Measurements from ENCODE around the gene ETS1. TPM values are rescaled to one million over a fixed set of nuclear protein-coding genes. Genes with fewer than 3 reads are reported as not detected.

The ETS1 gene
- total and polyA plus RNA-seq, 10 donors: 58.1 to 455 (median 352) TPM

GRCh38 chr11:128546916-128547315, 40.4 kb downstream of the ETS1 start:
- WGBS, 5 donors: 83 to 95% (median 89%) methylated on average over 2 of the region's 2 CpGs
- intact Hi-C loops (cut with DNase I; ENCODE audit: low total_unique reads): no loop called here

GRCh38 chr11:128544471-128545051, 42.8 kb downstream of the ETS1 start:
- TF ChIP-seq CTCF (IDR thresholded peaks at IDR 0.05 in 8 of 11, conservative IDR thresholded peaks at IDR 0.05 in 3 of 11) (no peak), POLR2AphosphoS5 (IDR thresholded peaks at IDR 0.05) (no peak), POLR2A (IDR thresholded peaks at IDR 0.05) (no peak)
- H3K4me3 ChIP-seq: no peak overlapping the region
- no peak for DNase-seq
- intact Hi-C loops (cut with DNase I; ENCODE audit: low total_unique reads): no loop called here
- H3K27me3 ChIP-seq (replicated peaks in 1 of 7): no peaks in the 10 kb centered on the region
- H3K27ac ChIP-seq: peak overlapping the region in 7 of 8 donors; percentile 1 to 58 (median 40)
- peaks cover 23 to 71% (median 46%) of the 10 kb centered on the region in 6 donors for H3K4me1 ChIP-seq
- H3K36me3 ChIP-seq: no peaks in the 10 kb centered on the region
- H3K9me3 ChIP-seq: no peaks in the 10 kb centered on the region
- 10 to 24% (median 17%) methylated on average over 7 of the region's 7 CpGs for WGBS, 5 donors

More at GRCh38 chr11:128546916-128547315, 40.4 kb downstream of the ETS1 start:
- H3K9me3 ChIP-seq: no peaks in the 10 kb centered on the region
- no peak overlapping the region for H3K4me3 ChIP-seq
- TF ChIP-seq CTCF (IDR thresholded peaks at IDR 0.05 in 8 of 11, conservative IDR thresholded peaks at IDR 0.05 in 3 of 11) (no peak), POLR2AphosphoS5 (IDR thresholded peaks at IDR 0.05) (no peak), POLR2A (IDR thresholded peaks at IDR 0.05) (no peak)
- peaks cover 43 to 90% (median 66%) of the 10 kb centered on the region in 6 donors for H3K4me1 ChIP-seq
- no peak for DNase-seq
- H3K27me3 ChIP-seq (replicated peaks in 1 of 7): no peaks in the 10 kb centered on the region
- H3K36me3 ChIP-seq: no peaks in the 10 kb centered on the region
- H3K27ac ChIP-seq: peak overlapping the region in 6 of 8 donors; percentile 85 to 93 (median 90)

GRCh38 chr11:128540469-128540868, 46.9 kb downstream of the ETS1 start:
- no peaks in the 10 kb centered on the region for H3K9me3 ChIP-seq
- no peak for TF ChIP-seq CTCF (IDR thresholded peaks at IDR 0.05 in 8 of 11, conservative IDR thresholded peaks at IDR 0.05 in 3 of 11)
- TF ChIP-seq POLR2AphosphoS5 (IDR thresholded peaks at IDR 0.05): no peak
- no peak for TF ChIP-seq POLR2A (IDR thresholded peaks at IDR 0.05)
- intact Hi-C loops (cut with DNase I; ENCODE audit: low total_unique reads): no loop called here
- no peak overlapping the region for H3K4me3 ChIP-seq
- no peak for DNase-seq
- H3K4me1 ChIP-seq: peaks cover 9 to 46% (median 19%) of the 10 kb centered on the region in 6 donors
- peak overlapping the region in 1 of 8 donors; percentile 17 for H3K27ac ChIP-seq
- H3K36me3 ChIP-seq: no peaks in the 10 kb centered on the region
- WGBS, 5 donors: 76 to 82% (median 76%) methylated on average over 6 of the region's 6 CpGs
- H3K27me3 ChIP-seq (replicated peaks in 1 of 7): no peaks in the 10 kb centered on the region

- H3K4me3 ChIP-seq: no peak overlapping the region
- TF ChIP-seq CTCF (IDR thresholded peaks at IDR 0.05 in 8 of 11, conservative IDR thresholded peaks at IDR 0.05 in 3 of 11): no peak
- no peak for TF ChIP-seq POLR2A (IDR thresholded peaks at IDR 0.05)
- no peak for TF ChIP-seq POLR2AphosphoS5 (IDR thresholded peaks at IDR 0.05)
- no peaks in the 10 kb centered on the region for H3K27me3 ChIP-seq (replicated peaks in 1 of 7)
- H3K36me3 ChIP-seq: no peaks in the 10 kb centered on the region
- H3K4me1 ChIP-seq: peaks cover 0 to 20% (median 6%) of the 10 kb centered on the region in 6 donors
- intact Hi-C loops (cut with DNase I; ENCODE audit: low total_unique reads): no loop called here
- H3K9me3 ChIP-seq: no peaks in the 10 kb centered on the region
- no peak for DNase-seq
- WGBS, 5 donors: 96 to 100% (median 97%) methylated on average over 1 of the region's 1 CpG
- no peak overlapping the region for H3K27ac ChIP-seq
Observed at GRCh38 chr11:128536506-128536905, 50.9 kb downstream of the ETS1 start.
